Activated naive CD4-positive, alpha-beta T cell treated with anti-CD3 and anti-CD28 coated beads, Interleukin-2, amount 10 ng/mL, durations not matched to agents 5 hours and 36 hours (primary cell): ENCODE measurements around the gene VEGFB. TPM values are rescaled to one million over a fixed set of nuclear protein-coding genes. Genes with fewer than 3 reads are reported as not detected.

Experiments used
- total RNA-seq, 2 experiments: library from RNA; stranded (reverse); gene quantifications; one replicate each; pipeline ENCODE4 v1.2.3, GENCODE V29; 2021

VEGFB gene, protein sequence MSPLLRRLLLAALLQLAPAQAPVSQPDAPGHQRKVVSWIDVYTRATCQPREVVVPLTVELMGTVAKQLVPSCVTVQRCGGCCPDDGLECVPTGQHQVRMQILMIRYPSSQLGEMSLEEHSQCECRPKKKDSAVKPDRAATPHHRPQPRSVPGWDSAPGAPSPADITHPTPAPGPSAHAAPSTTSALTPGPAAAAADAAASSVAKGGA
- 10 to 100 TPM; 81.2 to 88.6 TPM for total RNA-seq

DNA sequence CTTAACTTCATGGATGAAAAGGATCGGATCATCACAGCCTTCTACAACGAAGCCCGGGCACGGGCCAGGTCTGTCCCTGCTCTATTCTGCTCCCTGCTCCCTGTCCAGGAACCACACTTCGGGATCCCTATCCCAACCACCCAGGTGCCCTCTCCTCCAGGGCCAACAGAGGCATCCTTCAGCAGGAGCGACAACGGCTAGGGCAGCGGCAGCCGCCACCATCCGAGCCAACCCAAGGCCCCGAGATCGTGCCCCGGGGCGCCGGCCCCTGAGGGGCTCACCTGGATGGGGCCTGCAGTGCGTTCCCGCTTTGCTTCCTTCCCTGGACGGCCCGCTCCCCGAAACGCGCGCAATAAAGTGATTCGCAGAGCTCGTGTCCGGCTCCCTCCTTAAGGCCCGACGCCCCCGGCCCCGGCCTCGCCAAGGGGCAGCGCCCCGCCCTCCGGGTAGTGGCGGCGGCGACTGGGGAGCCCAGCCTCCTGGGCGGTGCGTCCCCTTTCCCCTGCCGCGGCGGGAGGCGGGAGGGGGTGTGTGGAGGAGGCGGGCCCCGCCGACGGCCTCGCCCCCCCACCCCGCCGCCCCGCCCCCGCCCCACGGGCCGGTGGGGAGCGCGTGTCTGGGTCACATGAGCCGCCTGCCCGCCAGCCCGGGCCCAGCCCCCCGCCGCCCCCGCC is at the start of gene VEGFB:
VEGFB (plus strand) TSS at position 672 of the 674 bp plus-strand sequence. CDS start 250 bp downstream, outside the sequence.

DNA sequence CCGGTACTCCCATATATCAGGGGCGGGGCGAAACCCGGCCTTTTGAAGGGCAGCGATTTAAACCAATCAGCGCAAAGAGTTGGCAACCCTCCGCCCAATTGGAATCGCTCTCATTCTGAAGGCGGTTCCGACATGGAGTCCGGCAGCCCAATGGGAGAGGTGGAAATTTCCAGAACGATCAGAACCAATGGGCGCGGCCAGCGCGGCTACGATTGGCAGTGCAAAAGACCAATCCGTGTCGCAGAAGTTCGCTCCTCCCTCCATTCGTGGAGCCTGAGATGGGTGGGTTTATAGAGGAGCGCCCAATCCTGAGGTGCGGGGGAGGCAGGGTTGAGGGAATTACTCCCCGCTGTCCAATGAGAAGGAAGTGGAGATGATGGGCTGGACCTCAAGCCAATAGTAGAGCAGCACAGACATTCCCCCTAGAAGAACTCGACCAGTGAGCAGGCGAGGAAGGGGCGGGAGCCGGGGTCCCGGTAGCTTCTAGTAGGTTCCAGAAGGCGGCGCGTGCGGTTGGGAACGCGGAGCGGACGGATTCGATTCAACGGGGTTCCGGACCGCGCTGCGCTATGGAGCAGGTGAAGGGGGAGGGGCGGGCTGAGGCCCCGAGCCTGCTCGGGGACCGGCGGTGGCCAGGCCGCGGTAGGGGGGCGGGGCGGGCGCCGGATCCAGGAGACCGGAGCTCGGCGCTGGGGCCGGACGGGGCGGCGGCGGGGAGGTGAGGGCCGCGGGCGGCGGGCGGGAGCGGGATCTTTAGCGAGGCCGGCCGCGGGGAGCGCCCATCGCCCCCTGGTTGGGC is 48.5 kb upstream of the VEGFB start, which contains the start of gene STIP1:
STIP1 (plus strand) TSS at position 479 of the 799 bp plus-strand sequence; CDS start at position 570, 91 bp downstream.

GRCh38 chr11:64206457-64207255 is 27.7 kb upstream of the VEGFB start, which contains the start of gene FERMT3:
FERMT3 (plus strand) TSS chr11:64206721; CDS start chr11:64207365, 644 bp downstream.

DNA sequence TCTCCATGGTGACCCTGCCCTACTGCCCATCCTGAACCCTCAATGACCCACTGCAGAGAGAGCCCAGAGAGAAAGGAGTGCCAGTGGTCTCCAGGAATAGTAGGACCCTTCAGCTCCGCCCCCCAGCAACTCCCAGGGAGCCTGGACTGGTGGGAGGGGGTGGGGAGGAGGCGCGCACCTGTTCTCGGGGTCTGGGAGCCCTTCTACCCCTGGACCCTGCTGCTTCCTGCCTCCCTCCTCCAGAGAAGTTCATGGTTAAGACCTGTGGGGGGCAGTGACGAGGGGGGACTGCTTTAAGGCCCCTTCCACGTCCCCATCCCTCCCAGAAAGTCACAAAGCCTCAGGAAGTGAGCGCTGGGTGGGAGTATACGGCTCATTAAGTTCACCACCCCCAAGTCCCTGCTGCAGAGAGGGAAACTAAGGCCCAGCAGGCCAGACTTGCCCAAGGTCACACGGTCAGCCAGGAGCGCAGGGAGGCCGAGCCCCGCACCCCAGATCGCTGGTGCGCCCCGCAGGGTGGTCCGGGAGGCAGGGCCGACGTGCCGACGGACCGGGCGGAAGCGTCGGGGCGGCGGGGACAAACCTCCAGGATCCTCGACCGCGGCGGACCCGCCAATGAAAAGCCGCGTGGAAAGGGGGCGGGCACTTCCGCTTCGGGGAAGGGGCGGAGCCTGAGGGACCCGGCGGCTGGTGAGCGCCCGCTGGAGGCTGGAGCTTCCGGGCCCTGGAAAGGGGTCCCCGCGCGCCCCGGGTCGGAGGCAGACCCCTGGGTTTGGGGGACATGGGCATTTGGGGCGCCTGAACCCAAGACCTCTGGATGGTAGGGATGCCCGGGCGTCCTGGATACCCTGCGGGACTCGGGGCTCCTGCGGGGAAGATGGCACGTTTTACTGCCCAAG is 8.5 kb upstream of the VEGFB start, which contains the start of the genes NUDT22 and TRPT1:
NUDT22 (plus strand) TSS at position 667 of the 899 bp plus-strand sequence. CDS start 379 bp downstream, outside the sequence.
TRPT1 (minus strand) TSS at position 579 of the 899 bp plus-strand sequence; CDS start at position 253, 326 bp downstream.

DNA sequence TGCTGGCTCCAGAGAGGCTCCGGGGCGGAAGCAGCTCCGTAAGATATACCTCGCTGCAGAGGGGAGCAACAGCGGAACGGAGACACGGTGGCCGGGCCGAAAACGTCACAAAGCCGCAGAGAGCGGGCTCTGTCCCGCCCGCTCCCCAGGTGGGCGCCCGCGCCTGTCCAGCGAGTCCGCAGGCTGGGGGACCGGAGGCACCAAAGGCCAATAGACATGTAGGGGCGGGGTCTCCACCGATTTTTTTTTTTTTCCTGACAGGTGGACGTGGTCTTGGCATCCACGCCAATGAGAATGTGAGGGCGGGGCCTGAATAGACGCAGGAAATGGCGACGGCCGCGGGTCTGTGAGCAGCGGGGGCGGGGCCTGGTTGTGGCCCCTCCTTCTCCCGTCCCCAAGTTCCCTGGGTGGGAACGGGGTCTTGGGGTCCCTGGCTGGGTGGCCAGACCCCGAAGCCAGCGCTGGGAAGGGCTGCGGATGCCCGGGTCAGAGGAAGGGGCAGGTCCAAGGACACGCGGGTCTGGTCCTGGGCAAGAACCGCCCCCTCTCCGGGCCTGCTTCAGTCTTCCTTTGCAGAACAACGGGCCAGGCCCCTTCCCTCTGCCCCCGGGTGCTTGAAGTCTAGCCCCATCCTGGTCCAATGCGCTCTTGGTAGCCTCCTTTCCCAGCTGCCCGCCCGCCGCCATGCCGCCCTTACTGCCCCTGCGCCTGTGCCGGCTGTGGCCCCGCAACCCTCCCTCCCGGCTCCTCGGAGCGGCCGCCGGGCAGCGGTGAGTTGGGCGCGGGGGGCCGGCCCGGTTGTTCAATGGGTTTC is 4.0 kb upstream of the VEGFB start, which contains the start of gene DNAJC4:
DNAJC4 (plus strand) TSS at position 378 of the 814 bp plus-strand sequence; CDS start at position 685, 307 bp downstream.

DNA sequence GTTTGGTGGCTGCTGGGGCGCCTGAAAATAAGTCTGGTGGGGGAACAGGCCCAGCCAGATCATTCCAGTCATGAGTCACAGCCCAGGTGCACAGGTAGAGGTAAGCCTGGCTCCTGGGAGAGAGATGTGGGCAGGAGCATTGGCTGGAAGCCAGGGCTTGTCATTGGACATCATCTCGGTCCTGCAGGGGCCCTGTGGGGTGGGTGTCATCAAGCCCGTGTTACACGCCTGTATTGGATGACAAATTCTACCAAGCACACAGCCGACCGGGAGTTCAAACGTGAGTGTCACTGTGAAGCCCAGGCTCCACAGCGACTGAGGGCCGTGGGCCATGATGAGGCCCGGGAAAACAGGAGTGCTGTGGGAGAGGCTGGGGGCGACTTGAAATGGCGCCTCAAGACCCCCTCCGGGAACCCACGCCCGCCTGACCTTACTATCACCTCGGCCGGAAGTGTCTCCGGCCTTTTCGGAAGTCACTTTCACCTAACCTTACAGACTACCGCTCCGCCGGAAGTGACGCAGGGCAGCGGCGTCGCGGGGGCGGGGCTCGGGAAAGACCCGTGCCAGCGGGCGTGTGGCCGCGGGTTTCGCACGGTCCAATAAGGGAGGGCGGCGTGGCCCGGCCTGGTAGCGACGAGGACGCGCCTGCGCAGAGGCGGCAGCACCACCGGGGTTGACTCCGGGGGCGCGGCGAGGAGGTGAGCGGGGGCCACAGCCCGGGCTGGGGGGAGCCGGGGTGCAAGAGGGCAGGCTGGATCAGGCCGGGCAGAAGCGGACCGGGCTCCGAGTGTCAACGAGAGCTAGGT is 6.3 kb downstream of the VEGFB start, which contains the start of gene FKBP2:
FKBP2 (plus strand) TSS at position 661 of the 806 bp plus-strand sequence. CDS start 1,293 bp downstream, outside the sequence.

GRCh38 chr11:64246871-64247728 is 12.7 kb downstream of the VEGFB start, which contains the start of gene PPP1R14B:
PPP1R14B (minus strand) TSS chr11:64246943; CDS start chr11:64246673, 270 bp downstream.

DNA sequence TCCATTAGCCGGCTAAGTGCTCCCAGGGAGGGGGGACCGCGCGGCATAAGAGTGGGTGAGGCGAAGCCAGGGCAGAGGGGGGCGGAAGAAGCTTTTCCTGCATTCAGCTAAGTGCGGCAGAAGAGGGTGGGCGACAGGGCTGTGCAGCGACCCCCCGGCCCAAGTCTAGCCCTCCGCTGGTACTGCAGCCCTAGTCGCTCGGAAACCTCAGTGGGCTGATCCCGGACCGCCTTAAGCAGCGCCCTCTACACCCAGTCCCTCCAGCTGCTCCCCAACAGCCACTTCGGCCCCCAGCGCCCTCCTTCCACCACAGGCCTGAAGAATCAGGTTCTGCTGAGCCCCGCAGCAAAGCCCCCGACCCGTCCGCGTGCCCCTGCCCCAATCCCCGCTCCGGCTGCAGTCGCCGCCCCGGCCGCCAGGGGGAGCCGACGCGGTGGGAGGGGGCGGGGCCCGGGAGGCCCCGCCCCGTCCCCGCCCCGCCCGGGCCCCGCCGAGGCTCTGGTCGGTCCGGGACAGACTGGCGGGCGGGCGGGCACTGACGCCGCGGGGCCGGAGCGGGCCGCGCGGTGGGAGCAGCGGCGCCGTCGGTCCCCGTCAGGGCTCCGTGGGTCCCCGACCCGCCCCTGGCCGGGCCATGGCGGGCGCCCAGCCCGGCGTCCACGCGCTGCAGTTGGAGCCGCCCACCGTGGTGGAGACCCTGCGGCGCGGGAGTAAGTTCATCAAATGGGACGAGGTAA is 16.8 kb downstream of the VEGFB start, which contains the start of gene PLCB3:
PLCB3 (plus strand) TSS at position 515 of the 737 bp plus-strand sequence; CDS start at position 635, 120 bp downstream.

DNA sequence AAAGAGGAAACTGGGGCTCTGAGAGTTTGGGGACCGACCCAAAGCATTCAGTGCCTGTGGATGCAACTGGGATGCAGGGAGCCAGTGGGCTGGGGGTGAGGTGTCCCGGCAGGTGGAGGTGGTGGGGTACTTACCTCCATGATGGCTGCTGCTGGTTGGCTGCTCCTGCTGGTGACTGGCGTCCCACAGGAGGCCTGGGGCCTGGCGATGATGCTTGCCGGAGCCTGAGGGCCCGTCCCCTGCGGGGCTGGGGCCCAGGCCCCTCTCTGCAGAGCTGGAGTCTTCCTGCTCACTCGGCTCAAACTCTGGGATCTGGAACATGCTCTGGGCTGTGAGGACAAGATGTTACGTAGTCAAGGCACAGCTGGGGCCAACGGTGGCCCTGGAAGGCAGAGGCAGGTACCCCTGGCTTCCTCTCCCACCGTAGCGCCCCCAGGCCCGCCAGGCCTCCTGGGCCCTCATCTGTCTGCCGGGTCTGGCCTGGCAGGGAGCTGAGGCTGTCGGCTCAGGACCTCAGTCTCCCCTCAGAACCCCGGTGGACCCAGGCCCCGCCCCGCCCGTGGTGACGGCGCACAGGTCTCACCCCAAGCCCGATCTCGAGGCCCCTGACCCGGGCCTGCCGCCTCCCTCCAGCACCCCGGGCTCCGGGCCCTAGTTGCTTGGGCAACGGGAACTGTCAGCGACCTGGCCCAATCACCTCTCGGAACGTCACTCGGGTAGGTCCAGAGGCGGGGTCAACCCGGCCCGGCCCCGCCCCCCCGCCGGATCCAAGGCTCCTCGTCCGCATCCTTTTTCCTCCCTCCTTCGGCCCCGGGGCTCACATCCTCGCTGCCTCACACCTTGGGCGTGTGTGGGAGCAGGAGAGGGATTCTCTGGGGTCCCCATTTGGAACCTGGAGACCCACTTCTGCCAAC is 49.9 kb downstream of the VEGFB start, which contains the start of gene BAD:
BAD (minus strand) TSS at position 618 of the 914 bp plus-strand sequence; CDS start at position 321, 297 bp downstream.

GRCh38 chr11:64284962-64285884 is 50.8 kb downstream of the VEGFB start, which contains the start of gene GPR137:
GPR137 (plus strand) TSS chr11:64285848; CDS start chr11:64286525, 677 bp downstream.

